ENCODE measurements around the gene KRTAP1-5. TPM values are rescaled to one million over a fixed set of nuclear protein-coding genes. Genes with fewer than 3 reads are reported as not detected.
A peak's percentile ranks its signal among the peaks of the same experiment; 100 is the strongest.

Gene KRTAP1-5
- total RNA-seq, 1 donor: 25.0 TPM

- Histone ChIP-seq H3K4me3 (ENCODE audit: insufficient read depth, low read length) (no peak overlapping the region), H3K4me1 (ENCODE audit: insufficient read depth, low read length) (peaks cover 9% of the 10 kb centered on the region), H3K9me3 (ENCODE audit: low read depth, low read length) (no peaks in the 10 kb centered on the region), H3K36me3 (ENCODE audit: insufficient read depth, low read length) (no peaks in the 10 kb centered on the region), H4K20me1 (ENCODE audit: insufficient read depth, low read length) (no peaks in the 10 kb centered on the region), H3K27me3 (ENCODE audit: insufficient read depth, low read length) (no peaks in the 10 kb centered on the region), H3K27ac (ENCODE audit: low read depth, low read length) (no peak overlapping the region), H3K79me2 (ENCODE audit: insufficient read depth, low read length) (no peaks in the 10 kb centered on the region), H2AFZ (ENCODE audit: low read length) (peak overlapping the region; percentile 58), H3K4me2 (ENCODE audit: insufficient read depth, low read length) (peak overlapping the region; percentile 28)
- peak; percentile 70 for DNase-seq (ENCODE audit: insufficient read length, low spot score, missing footprints)
- no peak for TF ChIP-seq CTCF (IDR thresholded peaks at IDR 0.05; ENCODE audit: extremely low read depth, low read depth, low read length)
Observed at GRCh38 chr17:40980596-40980995, 46.4 kb downstream of the KRTAP1-5 start.

DNA sequence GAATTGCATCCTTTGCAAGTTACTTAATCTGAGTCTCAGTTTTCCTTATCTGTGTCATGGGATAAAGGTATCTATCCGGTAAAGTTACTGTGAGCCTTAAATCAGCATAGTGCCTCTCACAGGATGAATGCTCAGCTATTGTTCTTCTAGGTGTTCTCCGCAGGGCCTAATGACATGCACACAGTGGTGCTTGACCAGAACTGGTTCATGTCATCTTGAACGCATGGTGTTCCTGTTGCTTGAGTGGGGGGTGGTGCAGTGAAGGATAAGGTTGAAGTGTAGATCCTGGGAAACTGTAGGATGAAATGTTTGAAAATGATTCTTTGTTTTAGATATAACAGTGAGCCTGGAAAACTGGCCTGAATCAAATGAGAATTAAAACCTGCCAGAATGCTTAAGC is 46.9 kb downstream of the KRTAP1-5 start:
- no peak for TF ChIP-seq CTCF (IDR thresholded peaks at IDR 0.05; ENCODE audit: extremely low read depth, low read depth, low read length)
- peak; percentile 55 for DNase-seq (ENCODE audit: insufficient read length, low spot score, missing footprints)
- Histone ChIP-seq H3K4me1 (ENCODE audit: insufficient read depth, low read length) (peaks cover 9% of the 10 kb centered on the region), H3K27ac (ENCODE audit: low read depth, low read length) (no peak overlapping the region), H4K20me1 (ENCODE audit: insufficient read depth, low read length) (no peaks in the 10 kb centered on the region), H3K9me3 (ENCODE audit: low read depth, low read length) (no peaks in the 10 kb centered on the region), H2AFZ (ENCODE audit: low read length) (peak overlapping the region; percentile 58), H3K36me3 (ENCODE audit: insufficient read depth, low read length) (no peaks in the 10 kb centered on the region), H3K79me2 (ENCODE audit: insufficient read depth, low read length) (no peaks in the 10 kb centered on the region), H3K27me3 (ENCODE audit: insufficient read depth, low read length) (no peaks in the 10 kb centered on the region), H3K4me2 (ENCODE audit: insufficient read depth, low read length) (no peak overlapping the region), H3K4me3 (ENCODE audit: insufficient read depth, low read length) (no peak overlapping the region)

- no peak overlapping the region for H3K4me2 ChIP-seq (ENCODE audit: insufficient read depth, low read length)
- no peaks in the 10 kb centered on the region for H3K27me3 ChIP-seq (ENCODE audit: insufficient read depth, low read length)
- peaks cover 9% of the 10 kb centered on the region for H3K4me1 ChIP-seq (ENCODE audit: insufficient read depth, low read length)
- no peaks in the 10 kb centered on the region for H3K9me3 ChIP-seq (ENCODE audit: low read depth, low read length)
- no peaks in the 10 kb centered on the region for H3K36me3 ChIP-seq (ENCODE audit: insufficient read depth, low read length)
- DNase-seq (ENCODE audit: insufficient read length, low spot score, missing footprints): no peak
- no peak for TF ChIP-seq CTCF (IDR thresholded peaks at IDR 0.05; ENCODE audit: extremely low read depth, low read depth, low read length)
- H4K20me1 ChIP-seq (ENCODE audit: insufficient read depth, low read length): no peaks in the 10 kb centered on the region
- H3K27ac ChIP-seq (ENCODE audit: low read depth, low read length): no peak overlapping the region
- H2AFZ ChIP-seq (ENCODE audit: low read length): peak overlapping the region; percentile 6
- H3K4me3 ChIP-seq (ENCODE audit: insufficient read depth, low read length): no peak overlapping the region
- no peaks in the 10 kb centered on the region for H3K79me2 ChIP-seq (ENCODE audit: insufficient read depth, low read length)
Observed at GRCh38 chr17:40978575-40979151, 48.3 kb downstream of the KRTAP1-5 start.

Small RNA genes within 50 kb of the gene (small RNA-seq; reads per million reads assigned to genes)
- gene KRTAP3-4P: not detected

Other genes with a start within 250 kb of the KRTAP1-5 start
- gene KRT27, start 244.7 kb downstream of the KRTAP1-5 start, total RNA-seq: not detected in 2 replicates
- gene KRT28, start 227.2 kb downstream of the KRTAP1-5 start, total RNA-seq: not detected in 2 replicates
- 2.2 and 2.4 TPM in 2 replicates for gene KRT10, start 204.6 kb downstream of the KRTAP1-5 start, total RNA-seq
- gene KRT12, start 160.0 kb downstream of the KRTAP1-5 start, total RNA-seq: not detected in 2 replicates
- not detected in 2 replicates for gene KRT20, start 142.0 kb downstream of the KRTAP1-5 start, total RNA-seq
- 0.36 and 0.59 TPM in 2 replicates for gene KRT23, start 89.6 kb downstream of the KRTAP1-5 start, total RNA-seq
- 0.36 TPM in 1 of 2 replicates, not detected in the other for gene KRT39, start 60.3 kb downstream of the KRTAP1-5 start, total RNA-seq
- under 0.01 TPM in 1 of 2 replicates, not detected in the other for gene KRT40, start 42.9 kb downstream of the KRTAP1-5 start, total RNA-seq
- gene KRTAP3-3, start 33.0 kb downstream of the KRTAP1-5 start, total RNA-seq: not detected in 2 replicates
- gene KRTAP3-2, start 27.3 kb downstream of the KRTAP1-5 start, total RNA-seq: not detected in 2 replicates
- not detected in 2 replicates for gene KRTAP3-1, start 18.1 kb downstream of the KRTAP1-5 start, total RNA-seq
- not detected in 2 replicates for gene KRTAP1-4, start 3.0 kb upstream of the KRTAP1-5 start, total RNA-seq
- gene KRTAP1-3, start 7.7 kb upstream of the KRTAP1-5 start, total RNA-seq: not detected in 2 replicates
- 2.2 and 2.4 TPM in 2 replicates for gene KRTAP1-1, start 14.2 kb upstream of the KRTAP1-5 start, total RNA-seq
- gene KRTAP2-1, start 20.1 kb upstream of the KRTAP1-5 start, total RNA-seq: not detected in 2 replicates
- not detected in 2 replicates for gene KRTAP2-2, start 28.0 kb upstream of the KRTAP1-5 start, total RNA-seq
- 0.29 TPM in 1 of 2 replicates, not detected in the other for gene KRTAP2-3, start 32.9 kb upstream of the KRTAP1-5 start, total RNA-seq
- not detected in 2 replicates for gene KRTAP2-4, start 38.7 kb upstream of the KRTAP1-5 start, total RNA-seq
- under 0.01 and 0.72 TPM in 2 replicates for gene KRTAP4-7, start 56.9 kb upstream of the KRTAP1-5 start, total RNA-seq
- gene KRTAP4-8, start 70.9 kb upstream of the KRTAP1-5 start, total RNA-seq: not detected in 2 replicates
- gene KRTAP4-16, start 75.0 kb upstream of the KRTAP1-5 start, total RNA-seq: not detected in 2 replicates
- not detected in 2 replicates for gene KRTAP4-9, start 78.2 kb upstream of the KRTAP1-5 start, total RNA-seq
- gene KRTAP4-11, start 91.2 kb upstream of the KRTAP1-5 start, total RNA-seq: not detected in 2 replicates
- gene KRTAP4-12, start 97.0 kb upstream of the KRTAP1-5 start, total RNA-seq: not detected in 2 replicates
- gene KRTAP4-6, start 113.3 kb upstream of the KRTAP1-5 start, total RNA-seq: not detected in 2 replicates
- not detected in 2 replicates for gene KRTAP4-5, start 122.6 kb upstream of the KRTAP1-5 start, total RNA-seq
- gene KRTAP4-4, start 133.5 kb upstream of the KRTAP1-5 start, total RNA-seq: not detected in 2 replicates
- gene KRTAP4-3, start 141.0 kb upstream of the KRTAP1-5 start, total RNA-seq: not detected in 2 replicates
- gene KRTAP4-2, start 151.0 kb upstream of the KRTAP1-5 start, total RNA-seq: not detected in 2 replicates
- gene KRTAP4-1, start 157.7 kb upstream of the KRTAP1-5 start, total RNA-seq: not detected in 2 replicates
- gene KRTAP9-1, start 162.7 kb upstream of the KRTAP1-5 start, total RNA-seq: not detected in 2 replicates
- not detected in 2 replicates for gene KRTAP9-2, start 199.4 kb upstream of the KRTAP1-5 start, total RNA-seq
- gene KRTAP9-3, start 205.2 kb upstream of the KRTAP1-5 start, total RNA-seq: not detected in 2 replicates
- gene KRTAP9-8, start 210.8 kb upstream of the KRTAP1-5 start, total RNA-seq: not detected in 2 replicates
- gene KRTAP9-4, start 222.5 kb upstream of the KRTAP1-5 start, total RNA-seq: not detected in 2 replicates
- gene KRTAP9-9, start 228.2 kb upstream of the KRTAP1-5 start, total RNA-seq: not detected in 2 replicates
- not detected in 2 replicates for gene KRTAP9-6, start 238.2 kb upstream of the KRTAP1-5 start, total RNA-seq
- gene KRTAP9-7, start 248.5 kb upstream of the KRTAP1-5 start, total RNA-seq: not detected in 2 replicates

Measured in osteoblast (primary cell).